Liver (tissue), 3 donors: ENCODE results near the gene TM9SF2.

Source experiments
- GABPA ChIP-seq, 2 donors: IDR thresholded peaks in 1 of 2; conservative IDR thresholded peaks in 1 of 2; 2 replicates each; pipeline ENCODE4 v1.6.1; 2016; ENCODE audit warnings: antibody characterized with exemption in 2 of 2, mild to moderate bottlenecking in 1 of 2, moderate library complexity in 1 of 2
- HNF4G ChIP-seq: IDR thresholded peaks from 2 replicates; pipeline ENCODE4 v1.6.1; 2016; ENCODE audit warnings: antibody characterized with exemption
- RAD21 ChIP-seq, 2 donors: IDR thresholded peaks; 2 replicates each; pipeline ENCODE4 v1.6.1; 2016; ENCODE audit warnings: antibody characterized with exemption in 2 of 2, mild to moderate bottlenecking in 2 of 2
- SP1 ChIP-seq: IDR thresholded peaks from 2 replicates; pipeline ENCODE4 v1.6.1; 2018; ENCODE audit warnings: antibody characterized with exemption, mild to moderate bottlenecking
- YY1 ChIP-seq: IDR thresholded peaks from 2 replicates; pipeline ENCODE4 v1.6.1; 2016; ENCODE audit warnings: antibody characterized with exemption, mild to moderate bottlenecking
- TF ChIP-seq, protein P1 (sequence below): IDR thresholded peaks from 2 replicates; pipeline ENCODE4 v1.6.1; 2016; ENCODE audit warnings: antibody characterized with exemption, mild to moderate bottlenecking
- TF ChIP-seq, protein P2 (sequence below): IDR thresholded peaks from 2 replicates; pipeline ENCODE4 v1.6.1; 2016; ENCODE audit warnings: antibody characterized with exemption
- TF ChIP-seq, protein P3 (sequence below): fragments of 150-350 bp; IDR thresholded peaks from 2 replicates; pipeline ENCODE4 v1.5.1; 2017; ENCODE audit warnings: improper control_type of control experiment, low read depth, low read length; ENCODE audit not compliant: missing input control
- TF ChIP-seq, protein P4 (sequence below): IDR thresholded peaks from 2 replicates; pipeline ENCODE4 v1.6.1; 2016; ENCODE audit warnings: antibody characterized with exemption
- donor health status: healthy.
- donor health status: healthy.

DNA sequence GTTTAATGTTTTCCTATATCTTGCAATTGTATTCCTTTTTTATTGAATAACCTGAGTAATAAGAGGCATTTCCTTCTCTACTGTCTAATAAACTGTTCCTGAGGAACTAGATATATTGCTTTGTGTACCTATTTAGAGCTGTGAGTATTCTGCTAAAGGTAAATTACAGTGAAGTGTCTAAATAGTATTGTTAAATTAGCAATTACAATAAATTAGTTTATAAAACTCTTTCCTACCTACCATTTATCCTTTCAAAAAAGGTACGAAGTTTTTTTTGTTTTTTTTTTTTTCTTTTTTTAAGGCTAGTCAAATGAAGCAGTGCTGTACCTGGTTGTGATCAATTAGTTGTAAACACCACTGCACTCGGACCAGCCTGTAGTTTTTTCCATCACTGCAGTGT is 34.8 kb downstream of the TM9SF2 start:
- no peak for TF ChIP-seq GABPA (IDR thresholded peaks at IDR 0.05 in 1 of 2, conservative IDR thresholded peaks at IDR 0.05 in 1 of 2)
- TF ChIP-seq RAD21 (IDR thresholded peaks at IDR 0.05) = no peak
- TF ChIP-seq, protein P1, sequence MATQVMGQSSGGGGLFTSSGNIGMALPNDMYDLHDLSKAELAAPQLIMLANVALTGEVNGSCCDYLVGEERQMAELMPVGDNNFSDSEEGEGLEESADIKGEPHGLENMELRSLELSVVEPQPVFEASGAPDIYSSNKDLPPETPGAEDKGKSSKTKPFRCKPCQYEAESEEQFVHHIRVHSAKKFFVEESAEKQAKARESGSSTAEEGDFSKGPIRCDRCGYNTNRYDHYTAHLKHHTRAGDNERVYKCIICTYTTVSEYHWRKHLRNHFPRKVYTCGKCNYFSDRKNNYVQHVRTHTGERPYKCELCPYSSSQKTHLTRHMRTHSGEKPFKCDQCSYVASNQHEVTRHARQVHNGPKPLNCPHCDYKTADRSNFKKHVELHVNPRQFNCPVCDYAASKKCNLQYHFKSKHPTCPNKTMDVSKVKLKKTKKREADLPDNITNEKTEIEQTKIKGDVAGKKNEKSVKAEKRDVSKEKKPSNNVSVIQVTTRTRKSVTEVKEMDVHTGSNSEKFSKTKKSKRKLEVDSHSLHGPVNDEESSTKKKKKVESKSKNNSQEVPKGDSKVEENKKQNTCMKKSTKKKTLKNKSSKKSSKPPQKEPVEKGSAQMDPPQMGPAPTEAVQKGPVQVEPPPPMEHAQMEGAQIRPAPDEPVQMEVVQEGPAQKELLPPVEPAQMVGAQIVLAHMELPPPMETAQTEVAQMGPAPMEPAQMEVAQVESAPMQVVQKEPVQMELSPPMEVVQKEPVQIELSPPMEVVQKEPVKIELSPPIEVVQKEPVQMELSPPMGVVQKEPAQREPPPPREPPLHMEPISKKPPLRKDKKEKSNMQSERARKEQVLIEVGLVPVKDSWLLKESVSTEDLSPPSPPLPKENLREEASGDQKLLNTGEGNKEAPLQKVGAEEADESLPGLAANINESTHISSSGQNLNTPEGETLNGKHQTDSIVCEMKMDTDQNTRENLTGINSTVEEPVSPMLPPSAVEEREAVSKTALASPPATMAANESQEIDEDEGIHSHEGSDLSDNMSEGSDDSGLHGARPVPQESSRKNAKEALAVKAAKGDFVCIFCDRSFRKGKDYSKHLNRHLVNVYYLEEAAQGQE = no peak
- TF ChIP-seq, protein P2, sequence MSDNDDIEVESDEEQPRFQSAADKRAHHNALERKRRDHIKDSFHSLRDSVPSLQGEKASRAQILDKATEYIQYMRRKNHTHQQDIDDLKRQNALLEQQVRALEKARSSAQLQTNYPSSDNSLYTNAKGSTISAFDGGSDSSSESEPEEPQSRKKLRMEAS = no peak
- TF ChIP-seq, protein P3, sequence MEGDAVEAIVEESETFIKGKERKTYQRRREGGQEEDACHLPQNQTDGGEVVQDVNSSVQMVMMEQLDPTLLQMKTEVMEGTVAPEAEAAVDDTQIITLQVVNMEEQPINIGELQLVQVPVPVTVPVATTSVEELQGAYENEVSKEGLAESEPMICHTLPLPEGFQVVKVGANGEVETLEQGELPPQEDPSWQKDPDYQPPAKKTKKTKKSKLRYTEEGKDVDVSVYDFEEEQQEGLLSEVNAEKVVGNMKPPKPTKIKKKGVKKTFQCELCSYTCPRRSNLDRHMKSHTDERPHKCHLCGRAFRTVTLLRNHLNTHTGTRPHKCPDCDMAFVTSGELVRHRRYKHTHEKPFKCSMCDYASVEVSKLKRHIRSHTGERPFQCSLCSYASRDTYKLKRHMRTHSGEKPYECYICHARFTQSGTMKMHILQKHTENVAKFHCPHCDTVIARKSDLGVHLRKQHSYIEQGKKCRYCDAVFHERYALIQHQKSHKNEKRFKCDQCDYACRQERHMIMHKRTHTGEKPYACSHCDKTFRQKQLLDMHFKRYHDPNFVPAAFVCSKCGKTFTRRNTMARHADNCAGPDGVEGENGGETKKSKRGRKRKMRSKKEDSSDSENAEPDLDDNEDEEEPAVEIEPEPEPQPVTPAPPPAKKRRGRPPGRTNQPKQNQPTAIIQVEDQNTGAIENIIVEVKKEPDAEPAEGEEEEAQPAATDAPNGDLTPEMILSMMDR = no peak
- no peak for TF ChIP-seq HNF4G
- TF ChIP-seq SP1 = no peak
- no peak for TF ChIP-seq YY1
- TF ChIP-seq, protein P4, sequence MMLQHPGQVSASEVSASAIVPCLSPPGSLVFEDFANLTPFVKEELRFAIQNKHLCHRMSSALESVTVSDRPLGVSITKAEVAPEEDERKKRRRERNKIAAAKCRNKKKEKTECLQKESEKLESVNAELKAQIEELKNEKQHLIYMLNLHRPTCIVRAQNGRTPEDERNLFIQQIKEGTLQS = no peak
